Limb (tissue), 2 donors: ENCODE results near the gene CNIH4.
"Not testable (repeated sequence)": the region's sequence is repeated elsewhere in the genome, so short reads cannot be mapped to it uniquely, and the experiment has no call there.

ENCODE experiments used
- DNase-seq, 2 donors: peaks; one replicate each; pipeline ENCODE4 v3.0.0-alpha.2; 2016; ENCODE audit errors: extremely low spot score in 2 of 2

Gene CNIH4

DNA sequence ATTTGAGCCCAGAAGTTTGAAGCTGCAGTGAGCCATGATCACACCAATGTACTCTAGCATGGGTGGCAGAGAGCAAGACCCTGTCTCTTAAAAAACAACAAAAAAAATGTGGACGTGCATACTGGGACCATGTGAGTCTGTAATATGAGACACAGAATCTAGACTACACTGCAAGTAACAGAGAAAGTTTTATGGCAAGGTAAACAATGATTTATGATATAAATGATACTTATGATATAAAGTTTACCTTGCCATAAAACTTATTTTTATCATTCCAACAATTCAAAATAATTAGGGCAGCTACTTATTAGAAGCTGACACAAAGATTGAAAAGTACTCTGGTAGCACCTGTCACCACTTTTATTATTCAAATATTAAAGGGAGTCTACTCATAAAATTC lies 43.2 kb downstream of the CNIH4 start:
- DNase-seq, result no peak

DNA sequence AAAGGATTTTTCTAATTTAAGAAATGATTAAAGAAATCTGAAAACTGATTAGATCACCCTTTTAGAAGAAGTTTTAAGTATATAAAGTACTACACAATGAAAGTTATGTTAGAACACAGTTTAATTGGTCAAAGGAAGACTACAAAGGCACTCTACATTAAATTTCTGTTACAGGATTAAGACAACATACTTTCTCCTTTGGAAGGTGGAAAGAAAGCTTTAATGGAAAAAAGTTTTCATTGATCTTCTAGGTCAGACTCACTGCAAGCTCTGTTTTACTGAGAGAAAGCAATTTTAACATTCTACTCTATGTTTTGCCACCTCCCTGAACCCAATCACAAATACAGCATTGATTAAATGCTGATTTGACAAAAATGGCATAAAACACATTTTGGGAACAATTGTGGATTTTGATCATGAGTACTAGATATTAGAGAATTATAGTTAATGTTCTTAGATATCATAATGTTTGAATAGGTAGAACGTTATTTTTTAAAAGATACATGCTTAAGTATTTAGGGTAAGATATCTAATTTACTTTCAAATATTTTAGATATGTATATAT lies 45.9 kb downstream of the CNIH4 start:
- DNase-seq, result no peak

DNA sequence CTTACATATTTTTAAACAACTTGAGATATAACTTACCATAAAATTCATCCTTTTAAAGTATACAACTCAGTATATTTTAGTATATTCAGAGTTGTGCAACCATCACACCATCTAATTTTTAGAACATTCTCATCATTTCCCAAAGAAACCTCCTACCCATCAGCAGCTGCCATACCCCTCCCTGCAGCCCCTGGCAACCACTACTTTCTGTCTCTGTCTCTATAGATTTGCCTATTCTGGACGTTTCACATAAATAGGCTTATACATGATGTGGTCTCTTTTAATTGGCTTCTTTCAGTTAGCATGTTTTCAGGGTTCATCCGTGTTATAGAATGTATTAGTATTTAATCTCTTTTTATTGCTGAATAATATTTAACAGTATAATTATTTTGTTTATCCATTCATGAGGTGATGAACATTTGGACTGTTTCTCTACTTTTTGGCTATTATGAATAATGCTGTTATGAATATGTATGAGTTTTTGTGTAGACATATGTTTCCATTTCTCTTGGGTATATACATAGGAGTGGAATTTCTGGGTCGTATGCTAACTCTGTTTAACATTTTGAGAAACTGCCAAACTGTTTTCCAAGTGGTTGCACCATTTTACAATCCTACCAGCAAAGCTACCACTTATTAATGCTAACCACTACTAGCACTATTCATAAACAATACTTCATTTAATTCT lies 48.4 kb downstream of the CNIH4 start:
- DNase-seq, result no peak

DNA sequence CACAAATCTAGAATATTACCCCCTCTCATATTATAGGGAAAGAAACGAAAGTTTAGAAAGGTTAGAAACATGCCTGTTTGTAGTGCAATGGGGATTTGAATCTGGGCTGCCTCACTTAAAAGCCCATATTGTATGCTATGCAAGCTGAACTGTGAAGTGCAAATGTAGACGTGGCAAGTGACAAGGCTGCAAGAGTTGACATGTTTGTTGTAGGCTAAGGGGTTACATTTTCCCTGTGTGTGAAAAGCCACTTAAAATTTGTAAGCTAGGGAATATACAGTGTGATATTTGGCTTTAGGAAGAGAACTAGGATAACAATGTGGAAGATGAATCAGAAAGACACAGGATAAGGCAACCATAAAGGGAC lies 48.9 kb downstream of the CNIH4 start:
- no peak for DNase-seq

DNA sequence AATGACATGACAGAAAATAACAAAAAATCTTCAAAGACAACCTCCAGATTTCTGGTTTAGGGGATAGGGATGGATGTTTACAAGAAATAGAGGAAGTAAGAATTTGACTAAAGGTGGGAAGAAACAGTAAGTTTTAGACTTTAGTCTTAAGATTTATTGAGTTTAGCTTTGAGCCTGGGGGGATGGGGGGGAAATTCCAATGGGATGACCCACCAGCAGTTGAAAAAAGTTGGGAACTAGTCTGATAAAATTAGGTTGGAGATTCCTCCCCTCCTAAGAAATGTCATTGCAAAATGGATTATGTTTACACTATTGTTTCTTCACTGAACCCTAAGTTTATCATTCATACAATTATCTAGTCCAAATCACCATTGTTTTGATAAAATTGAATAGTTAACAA lies 49.5 kb downstream of the CNIH4 start:
- no peak for DNase-seq

DNA sequence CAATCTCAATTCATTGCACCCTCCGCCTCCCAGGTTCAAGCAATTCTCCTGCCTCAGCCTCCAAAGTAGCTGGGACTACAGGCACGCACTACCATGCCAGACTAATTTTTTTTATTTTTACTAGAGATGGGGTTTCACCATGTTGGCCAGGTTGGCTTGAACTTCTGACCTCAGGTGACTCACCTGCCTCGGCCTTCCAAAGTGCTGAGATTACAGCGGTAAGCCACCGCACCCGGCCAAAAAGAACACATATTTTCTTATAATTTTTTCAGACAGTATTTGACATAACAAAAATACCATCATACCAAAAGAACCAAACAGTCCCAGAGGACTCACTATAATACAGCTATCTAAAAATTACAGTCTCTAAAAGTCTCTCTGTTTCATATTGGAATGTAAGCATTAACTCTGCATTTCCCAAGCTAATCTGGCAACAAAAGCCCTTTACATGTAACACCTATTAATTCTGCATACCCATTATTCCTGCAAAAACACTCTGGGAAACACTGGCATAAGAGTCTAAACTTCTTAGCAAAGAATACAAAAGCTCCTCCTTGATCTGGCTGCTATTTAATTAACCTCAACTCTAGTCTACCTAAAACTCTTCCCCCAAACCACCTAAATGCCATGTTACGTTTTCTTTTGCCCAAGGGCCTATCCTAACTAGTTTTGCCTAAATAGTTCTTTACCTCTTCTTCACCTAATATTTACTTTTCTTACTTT lies 51.1 kb downstream of the CNIH4 start:
- no peak for DNase-seq

DNA sequence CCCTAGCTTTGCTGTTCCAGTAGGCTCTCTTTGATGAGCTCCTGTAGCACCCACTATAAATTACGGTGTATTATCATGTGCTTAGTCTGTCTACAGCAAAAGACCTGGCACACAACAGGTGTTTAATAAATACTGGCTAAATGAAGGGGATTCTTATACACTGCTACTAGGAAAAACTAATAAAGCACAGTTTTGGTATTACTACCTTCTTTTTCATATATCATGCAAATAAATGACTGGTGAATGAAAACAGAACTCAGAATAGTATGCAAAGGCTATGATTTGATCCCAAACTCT lies 51.6 kb downstream of the CNIH4 start:
- DNase-seq, result no peak

DNA sequence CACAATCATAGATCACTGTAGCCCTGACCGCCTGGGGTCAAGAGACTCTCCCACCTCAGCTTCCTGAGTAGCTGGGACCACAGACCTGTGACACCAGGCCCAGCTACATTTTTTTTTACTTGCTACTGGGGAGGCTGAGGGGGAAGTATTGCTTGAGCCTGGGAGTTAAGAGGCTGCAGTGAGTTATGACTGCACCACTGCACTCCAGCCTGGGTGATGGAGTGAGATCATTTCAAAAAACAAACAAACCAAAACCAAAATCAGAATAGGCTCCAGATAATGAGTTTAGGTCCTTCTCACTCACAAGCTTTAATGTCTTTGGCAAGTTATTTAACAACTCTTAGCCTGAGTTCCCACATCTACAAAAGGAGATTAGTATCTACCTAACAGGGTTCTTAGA lies 55.1 kb downstream of the CNIH4 start:
- DNase-seq, result no peak

DNA sequence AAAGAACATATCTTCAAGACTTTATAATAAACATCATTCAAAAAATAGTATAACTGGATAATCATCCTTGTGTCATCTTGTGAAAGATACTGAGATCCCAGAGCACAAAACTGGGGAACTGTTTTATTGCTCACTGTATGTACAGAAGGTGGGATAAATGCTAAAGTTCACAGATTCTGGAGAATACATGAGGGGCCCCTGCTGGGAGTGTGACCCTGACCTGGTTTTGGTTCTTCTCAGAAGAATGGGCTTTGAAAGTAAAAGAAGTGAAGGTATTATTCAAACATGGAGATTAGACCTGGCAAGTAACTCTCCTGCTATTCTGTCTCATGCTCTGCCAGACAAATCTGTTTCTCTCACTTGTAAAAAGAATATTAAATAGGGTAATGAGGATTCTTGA lies 63.4 kb downstream of the CNIH4 start:
- no peak for DNase-seq

DNA sequence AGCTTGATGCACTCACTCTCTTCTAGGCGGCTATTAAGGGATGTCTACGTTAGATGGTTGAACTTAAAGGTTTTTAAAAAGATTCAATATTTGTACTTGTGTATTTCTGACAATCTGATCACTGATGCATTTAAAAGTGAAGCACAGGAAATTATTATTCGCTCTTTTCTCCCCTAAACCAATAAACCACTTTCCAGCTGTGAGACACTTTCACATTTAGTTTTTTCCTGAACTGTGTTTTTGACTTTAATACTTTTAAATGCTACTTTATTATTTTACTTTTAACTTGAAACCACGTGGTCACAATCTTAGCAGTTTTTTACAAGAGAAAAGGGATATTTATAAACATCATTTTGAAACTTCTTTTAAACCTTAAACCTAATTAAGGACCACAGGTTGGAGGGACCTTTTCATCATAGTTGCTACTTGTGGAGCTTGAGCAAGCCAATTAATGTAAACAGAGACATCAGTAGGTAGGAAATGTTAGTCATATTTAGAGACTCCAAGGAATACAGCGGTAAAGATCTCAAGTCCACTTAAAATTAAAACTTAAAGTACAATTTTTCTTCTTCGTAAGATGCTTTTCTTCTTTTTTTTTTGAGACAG lies 68.7 kb downstream of the CNIH4 start:
- no peak for DNase-seq

DNA sequence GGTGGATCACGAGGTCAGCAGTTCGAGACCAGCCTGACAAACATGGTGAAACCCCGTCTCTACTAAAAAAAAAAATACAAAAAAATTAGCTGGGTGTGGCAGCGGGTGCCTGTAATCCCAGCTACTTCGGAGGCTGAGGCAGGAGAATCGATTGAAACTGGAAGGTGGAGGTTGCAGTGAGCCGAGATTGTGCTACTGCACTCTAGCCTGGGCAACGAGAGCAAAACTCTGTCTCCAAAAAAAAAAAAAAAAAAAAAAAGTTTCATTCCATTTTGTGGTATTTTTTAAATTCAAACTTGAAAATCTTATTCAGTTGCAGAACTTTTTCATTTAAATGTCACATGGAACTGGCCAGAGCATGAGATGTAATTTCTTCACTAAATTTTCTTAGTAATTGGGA lies 70.2 kb downstream of the CNIH4 start:
- DNase-seq, result not testable (repeated sequence)

DNA sequence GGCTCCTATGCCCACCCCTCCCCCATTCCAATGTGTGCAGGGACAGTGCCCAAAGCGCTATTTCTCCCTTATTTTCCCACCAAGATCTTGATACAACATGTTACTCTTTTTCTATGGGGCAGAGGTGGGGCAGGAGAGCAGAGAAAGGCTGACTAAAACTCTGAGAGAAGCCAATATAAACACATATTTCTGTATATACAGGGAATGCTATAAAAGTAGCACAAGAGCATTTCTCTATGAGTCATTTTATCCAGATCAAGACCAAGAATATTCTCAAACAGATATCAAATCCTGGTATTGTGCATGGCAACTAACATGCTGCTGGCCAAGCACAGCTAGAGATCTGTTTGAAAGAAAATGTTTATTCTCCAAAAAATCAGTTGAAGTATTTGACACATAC lies 70.7 kb downstream of the CNIH4 start:
- DNase-seq, result no peak

DNA sequence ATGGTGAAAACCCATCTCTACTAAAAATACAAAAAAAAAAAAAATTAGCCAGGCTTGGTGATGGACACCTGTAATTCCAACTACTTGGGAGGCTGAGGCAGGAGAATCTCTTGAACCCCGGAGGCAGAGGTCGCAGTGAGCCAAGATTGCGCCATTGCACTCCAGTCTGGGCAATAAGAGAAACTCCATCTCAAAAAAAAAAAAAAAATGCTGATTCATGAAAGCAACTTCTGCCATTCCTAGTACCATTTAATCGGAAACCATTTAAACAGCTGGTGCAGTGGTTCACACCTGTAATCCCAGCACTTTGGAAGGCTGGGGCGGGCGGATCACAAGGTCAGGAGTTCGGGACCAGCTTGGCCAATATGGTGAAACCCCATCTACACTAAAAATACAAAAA lies 72.0 kb downstream of the CNIH4 start:
- not testable (repeated sequence) for DNase-seq
